IMR-90 (cell line): Measurements from ENCODE around the gene TPSD1.

ENCODE experiments used
- BHLHE40 ChIP-seq: fragments of 150-350 bp; IDR thresholded peaks from 2 replicates; pipeline ENCODE4 v1.6.1; 2016; ENCODE audit warnings: mild to moderate bottlenecking, low read depth, low read length
- CEBPB ChIP-seq: IDR thresholded peaks from 2 replicates; pipeline ENCODE4 v1.6.1; 2012; ENCODE audit warnings: low read depth, low read length, improper control_type of control experiment
- CTCF ChIP-seq: conservative IDR thresholded peaks from 2 replicates; pipeline ENCODE4 v1.5.1; 2012; ENCODE audit warnings: mild to moderate bottlenecking, low read depth, low read length, improper control_type of control experiment
- FOS ChIP-seq: fragments of 150-350 bp; IDR thresholded peaks from 2 replicates; pipeline ENCODE4 v1.6.1; 2016; ENCODE audit warnings: low read depth, low read length
- MAZ ChIP-seq: IDR thresholded peaks from 2 replicates; pipeline ENCODE4 v1.6.1; 2012; ENCODE audit warnings: low read depth, mild to moderate bottlenecking, low read length, improper control_type of control experiment, moderate library complexity, borderline replicate concordance
- MXI1 ChIP-seq: IDR thresholded peaks from 2 replicates; pipeline ENCODE4 v1.6.1; 2012; ENCODE audit warnings: low read depth, mild to moderate bottlenecking, low read length, moderate library complexity, borderline replicate concordance
- POLR2A ChIP-seq: IDR thresholded peaks from 2 replicates; pipeline ENCODE4 v1.6.1; 2012; ENCODE audit warnings: mild to moderate bottlenecking, low read depth, low read length
- RCOR1 ChIP-seq: IDR thresholded peaks from 2 replicates; pipeline ENCODE4 v1.6.1; 2012; ENCODE audit warnings: mild to moderate bottlenecking, low read length, improper control_type of control experiment; ENCODE audit not compliant: insufficient replicate concordance
- RFX5 ChIP-seq: IDR thresholded peaks from 2 replicates; pipeline ENCODE4 v1.8.0; 2012; ENCODE audit warnings: low read depth, mild to moderate bottlenecking, low read length, moderate library complexity
- TF ChIP-seq, protein P1 (sequence below): fragments of 150-350 bp; IDR thresholded peaks from 2 replicates; pipeline ENCODE4 v1.6.1; 2016; ENCODE audit warnings: low read depth, mild to moderate bottlenecking, low read length, moderate library complexity, borderline replicate concordance
- TF ChIP-seq, protein P2 (sequence below): fragments of 150-350 bp; IDR thresholded peaks from 2 replicates; pipeline ENCODE4 v1.6.1; 2017; ENCODE audit warnings: mild to moderate bottlenecking, antibody characterized with exemption, low read length, low read depth

- TF ChIP-seq CTCF: no peak
- no peak for TF ChIP-seq CEBPB
- TF ChIP-seq POLR2A: no peak
- no peak for TF ChIP-seq RFX5
- TF ChIP-seq, protein P1, sequence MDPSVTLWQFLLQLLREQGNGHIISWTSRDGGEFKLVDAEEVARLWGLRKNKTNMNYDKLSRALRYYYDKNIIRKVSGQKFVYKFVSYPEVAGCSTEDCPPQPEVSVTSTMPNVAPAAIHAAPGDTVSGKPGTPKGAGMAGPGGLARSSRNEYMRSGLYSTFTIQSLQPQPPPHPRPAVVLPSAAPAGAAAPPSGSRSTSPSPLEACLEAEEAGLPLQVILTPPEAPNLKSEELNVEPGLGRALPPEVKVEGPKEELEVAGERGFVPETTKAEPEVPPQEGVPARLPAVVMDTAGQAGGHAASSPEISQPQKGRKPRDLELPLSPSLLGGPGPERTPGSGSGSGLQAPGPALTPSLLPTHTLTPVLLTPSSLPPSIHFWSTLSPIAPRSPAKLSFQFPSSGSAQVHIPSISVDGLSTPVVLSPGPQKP: no peak
- no peak for TF ChIP-seq MAZ
- TF ChIP-seq FOS: no peak
- no peak for TF ChIP-seq RCOR1
- TF ChIP-seq, protein P2, sequence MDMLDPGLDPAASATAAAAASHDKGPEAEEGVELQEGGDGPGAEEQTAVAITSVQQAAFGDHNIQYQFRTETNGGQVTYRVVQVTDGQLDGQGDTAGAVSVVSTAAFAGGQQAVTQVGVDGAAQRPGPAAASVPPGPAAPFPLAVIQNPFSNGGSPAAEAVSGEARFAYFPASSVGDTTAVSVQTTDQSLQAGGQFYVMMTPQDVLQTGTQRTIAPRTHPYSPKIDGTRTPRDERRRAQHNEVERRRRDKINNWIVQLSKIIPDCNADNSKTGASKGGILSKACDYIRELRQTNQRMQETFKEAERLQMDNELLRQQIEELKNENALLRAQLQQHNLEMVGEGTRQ: no peak
- no peak for TF ChIP-seq MXI1
- TF ChIP-seq BHLHE40: no peak
These were observed 43.2 kb upstream of the TPSD1 start for GRCh38 chr16:1212616-1213194.
